GM13976 (cell line): Measurements from ENCODE around the gene MEIS2.

Experiments
- DNase-seq: peaks from one replicate; pipeline ENCODE4 v3.0.0; 2012; ENCODE audit warnings: low spot score
- in situ Hi-C: fragments of 300-500 bp; cut with MboI; formaldehyde crosslinking; loops from one replicate; pipeline ENCODE4 v1.12.0; 2022; ENCODE audit warnings: low sequenced_read_pairs, mixed read lengths, inconsistent platforms; ENCODE audit not compliant: unreplicated experiment
- TF ChIP-seq, protein P1 (sequence below): IDR thresholded peaks from 2 replicates; pipeline ENCODE4 v1.5.1; 2012; ENCODE audit warnings: borderline replicate concordance, mild to moderate bottlenecking; ENCODE audit not compliant: insufficient read depth; ENCODE audit errors: extremely low read depth, missing control alignments, control extremely low read depth

MEIS2 gene

DNA sequence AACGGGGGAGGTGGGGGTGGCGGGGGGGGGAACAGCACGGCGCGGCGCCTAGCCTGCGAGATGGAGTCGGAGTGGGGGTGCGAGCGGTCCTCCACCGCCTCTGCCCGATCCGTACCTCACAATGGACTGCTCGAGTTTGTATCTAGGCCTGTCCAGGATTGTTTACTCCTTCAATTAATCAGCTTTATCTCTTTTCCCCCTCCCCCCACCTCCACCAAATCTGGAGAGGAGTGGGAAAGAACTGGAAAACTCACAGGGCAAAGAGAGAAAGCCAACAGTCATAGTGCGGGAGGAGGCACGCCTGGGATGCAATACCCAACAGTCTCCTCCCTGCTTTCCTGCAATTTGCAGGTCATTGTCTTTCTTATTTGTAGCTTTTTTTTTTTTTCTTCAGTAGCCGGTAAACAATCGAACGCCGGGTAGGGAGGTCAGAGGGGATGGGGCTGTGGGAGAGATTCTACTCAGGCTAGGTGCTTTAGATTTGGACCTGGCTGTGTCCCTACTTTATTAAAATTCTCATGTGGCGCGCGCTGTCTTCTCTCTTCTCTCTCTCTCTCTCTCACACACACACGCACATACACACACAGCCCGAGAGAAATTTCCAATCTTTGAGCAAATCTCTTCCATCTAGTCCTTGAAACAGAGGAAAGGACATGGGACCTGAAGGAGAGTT, 6.9 kb upstream of the MEIS2 start:
- in situ Hi-C loops: loop anchor here (10.0 to 25.0 kb wide), 2 partner anchors 222 to 1595 kb away; no protein-coding TSS in a partner anchor
- DNase-seq: no peak
- TF ChIP-seq, protein P1, sequence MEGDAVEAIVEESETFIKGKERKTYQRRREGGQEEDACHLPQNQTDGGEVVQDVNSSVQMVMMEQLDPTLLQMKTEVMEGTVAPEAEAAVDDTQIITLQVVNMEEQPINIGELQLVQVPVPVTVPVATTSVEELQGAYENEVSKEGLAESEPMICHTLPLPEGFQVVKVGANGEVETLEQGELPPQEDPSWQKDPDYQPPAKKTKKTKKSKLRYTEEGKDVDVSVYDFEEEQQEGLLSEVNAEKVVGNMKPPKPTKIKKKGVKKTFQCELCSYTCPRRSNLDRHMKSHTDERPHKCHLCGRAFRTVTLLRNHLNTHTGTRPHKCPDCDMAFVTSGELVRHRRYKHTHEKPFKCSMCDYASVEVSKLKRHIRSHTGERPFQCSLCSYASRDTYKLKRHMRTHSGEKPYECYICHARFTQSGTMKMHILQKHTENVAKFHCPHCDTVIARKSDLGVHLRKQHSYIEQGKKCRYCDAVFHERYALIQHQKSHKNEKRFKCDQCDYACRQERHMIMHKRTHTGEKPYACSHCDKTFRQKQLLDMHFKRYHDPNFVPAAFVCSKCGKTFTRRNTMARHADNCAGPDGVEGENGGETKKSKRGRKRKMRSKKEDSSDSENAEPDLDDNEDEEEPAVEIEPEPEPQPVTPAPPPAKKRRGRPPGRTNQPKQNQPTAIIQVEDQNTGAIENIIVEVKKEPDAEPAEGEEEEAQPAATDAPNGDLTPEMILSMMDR: no peak

DNA sequence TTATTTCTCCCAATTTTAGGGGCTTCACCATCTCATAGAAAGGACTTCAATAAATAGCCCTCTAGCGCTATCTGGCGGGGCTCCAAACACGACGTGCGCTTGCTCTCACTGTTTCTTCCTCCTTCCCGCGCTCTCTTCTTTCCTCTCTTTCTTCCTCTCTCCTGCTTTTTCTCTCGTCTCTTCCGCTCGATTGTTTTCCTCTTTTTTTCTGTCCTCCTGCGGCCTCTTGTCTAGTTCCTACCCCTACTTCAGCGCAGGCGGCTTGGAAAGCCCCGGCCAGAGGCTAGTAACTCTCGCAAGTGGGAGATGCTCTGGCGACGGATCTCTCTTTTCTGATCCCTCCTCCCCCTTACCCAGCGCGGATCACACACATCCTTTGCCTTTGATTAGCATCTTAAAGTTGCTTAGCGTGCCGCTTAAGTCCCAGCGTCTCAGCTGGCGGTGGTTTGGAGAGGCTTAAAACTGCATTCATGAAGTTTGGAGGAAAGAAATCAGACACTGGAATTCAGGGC, 6.2 kb upstream of the MEIS2 start:
- no peak for DNase-seq
- in situ Hi-C loops: loop anchor here (10.0 to 25.0 kb wide), 2 partner anchors 222 to 1594 kb away; no protein-coding TSS in a partner anchor
- TF ChIP-seq, protein P1: peak; percentile 41

DNA sequence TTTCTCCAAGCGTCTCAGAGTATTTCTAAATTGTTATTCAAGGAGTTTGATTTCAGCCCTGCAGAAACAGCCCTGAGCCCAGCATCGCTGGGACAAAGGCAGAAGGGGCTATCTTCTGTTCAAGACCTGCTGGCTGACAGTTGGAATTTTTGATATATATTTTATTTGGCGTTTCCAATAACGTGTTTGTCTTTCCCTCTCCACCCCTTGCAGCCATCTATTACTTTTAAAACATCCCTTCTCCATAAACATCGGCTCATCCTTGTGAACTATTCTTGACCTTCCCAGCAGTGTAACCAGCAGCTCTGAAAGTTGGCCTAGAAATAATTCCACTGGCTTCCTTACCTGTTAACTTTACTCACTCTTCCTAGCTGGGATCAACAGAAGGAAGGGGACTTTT, 5.5 kb upstream of the MEIS2 start:
- TF ChIP-seq, protein P1: no peak
- in situ Hi-C loops: loop anchor here (10.0 to 25.0 kb wide), 2 partner anchors 221 to 1594 kb away; no protein-coding TSS in a partner anchor
- no peak for DNase-seq

DNA sequence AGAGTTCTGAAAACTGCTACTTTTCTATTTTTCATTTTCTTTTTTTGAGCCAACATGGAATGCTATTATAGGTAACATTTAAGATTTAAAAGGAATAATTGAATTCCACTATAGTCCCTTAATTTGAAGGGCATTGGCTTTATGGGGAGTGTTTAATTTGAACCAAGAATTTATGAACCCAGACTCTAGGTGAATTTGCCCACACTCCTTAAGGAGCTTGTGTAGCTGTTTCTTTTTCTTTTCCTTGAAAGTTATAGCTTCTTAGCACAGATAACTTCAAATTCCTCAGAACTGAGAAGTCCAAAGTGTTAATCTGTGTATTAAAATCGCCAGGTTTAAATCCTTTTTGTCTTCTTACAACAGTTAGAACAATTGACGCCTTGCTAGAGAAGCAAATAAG, 4.7 kb upstream of the MEIS2 start:
- DNase-seq: no peak
- in situ Hi-C loops: loop anchor here (10.0 to 25.0 kb wide), 2 partner anchors 220 to 1593 kb away; no protein-coding TSS in a partner anchor
- TF ChIP-seq, protein P1: no peak

DNA sequence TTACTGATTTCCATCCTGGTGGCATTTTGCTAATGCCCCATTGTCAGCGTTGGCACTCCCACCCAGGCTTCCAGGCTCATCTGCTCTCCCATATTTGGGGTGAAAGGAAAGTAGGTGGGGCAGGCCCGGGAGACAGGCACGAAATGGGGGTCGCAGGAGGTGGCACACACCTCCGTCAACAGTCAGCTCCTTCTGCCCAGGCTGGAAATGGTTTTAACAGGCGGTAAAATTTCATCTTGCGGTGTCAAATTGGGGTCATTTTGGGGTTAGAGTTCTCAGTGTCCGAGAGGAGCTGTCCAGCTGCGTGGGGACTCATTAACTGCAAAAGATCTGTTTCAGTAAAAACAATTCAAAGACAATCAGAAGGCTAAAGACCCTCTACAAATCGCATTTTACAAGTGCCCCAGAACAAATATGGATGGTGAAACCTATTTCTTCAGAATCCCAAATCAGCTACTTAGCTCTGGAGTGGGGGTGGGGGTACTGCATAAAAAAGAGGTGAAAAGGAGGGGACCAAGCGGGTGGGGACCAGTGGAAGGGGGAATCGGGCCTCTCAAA, 4.2 kb upstream of the MEIS2 start:
- TF ChIP-seq, protein P1: no peak
- in situ Hi-C loops: loop anchor here (10.0 to 25.0 kb wide), 2 partner anchors 220 to 1592 kb away; no protein-coding TSS in a partner anchor
- no peak for DNase-seq

DNA sequence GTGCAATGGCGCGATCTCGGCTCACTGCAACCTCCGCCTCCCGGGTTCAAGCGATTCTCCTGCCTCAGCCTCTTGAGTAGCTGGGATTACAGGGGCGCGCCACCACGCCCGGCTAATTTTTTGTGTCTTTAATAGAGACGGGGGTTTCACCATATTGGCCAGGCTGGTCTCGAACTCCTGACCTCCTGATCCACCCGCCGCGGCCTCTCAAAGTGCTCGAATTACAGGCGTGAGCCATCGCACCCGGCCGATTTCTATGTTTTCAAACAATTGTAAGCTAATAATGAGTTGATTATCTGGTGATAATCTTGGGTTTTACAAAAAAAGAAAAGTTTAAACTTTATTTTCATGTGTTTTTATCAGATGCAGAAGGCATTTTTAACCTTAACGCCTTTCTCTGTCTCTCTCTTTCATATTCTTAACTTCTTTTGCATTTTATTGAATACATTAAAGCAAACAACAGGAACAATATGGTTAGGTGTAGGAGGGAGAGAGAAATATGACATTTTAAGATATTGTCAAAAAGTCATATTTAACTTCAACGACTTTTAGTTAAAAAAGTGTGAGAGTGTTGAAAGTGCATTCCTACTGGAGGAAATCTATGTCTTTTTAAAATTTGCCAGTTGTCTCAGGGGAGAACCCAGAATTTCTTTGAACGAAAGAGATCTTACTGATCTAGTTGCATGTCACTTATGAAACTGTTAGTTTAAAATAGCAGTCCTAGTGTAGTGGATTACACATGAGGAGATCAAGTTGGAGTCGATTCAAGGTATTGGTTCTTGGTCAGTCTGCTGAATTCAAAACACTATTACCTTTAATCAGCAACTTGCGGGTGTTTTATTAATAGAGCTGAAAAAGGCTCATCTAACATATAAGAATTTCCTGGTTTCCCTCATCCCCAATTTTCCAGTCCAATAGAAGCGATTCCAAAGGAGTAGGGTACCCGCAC, 3.4 kb upstream of the MEIS2 start:
- no peak for DNase-seq
- TF ChIP-seq, protein P1: no peak
- in situ Hi-C loops: loop anchor here (10.0 to 25.0 kb wide), 2 partner anchors 219 to 1591 kb away; no protein-coding TSS in a partner anchor
